Bladder microvascular endothelial cell (primary cell): ENCODE data around the gene TMEM208. TPM values are rescaled to one million over a fixed set of nuclear protein-coding genes. Genes with fewer than 3 reads are reported as not detected.

Source experiments
- total RNA-seq: library from RNA; depleted of rRNA; stranded (reverse); fragments of >200 nt; gene quantifications from 2 replicates; pipeline ENCODE4 v1.2.3, GENCODE V29; 2014

The TMEM208 gene
- 20.3 and 21.5 TPM in 2 replicates for total RNA-seq

DNA sequence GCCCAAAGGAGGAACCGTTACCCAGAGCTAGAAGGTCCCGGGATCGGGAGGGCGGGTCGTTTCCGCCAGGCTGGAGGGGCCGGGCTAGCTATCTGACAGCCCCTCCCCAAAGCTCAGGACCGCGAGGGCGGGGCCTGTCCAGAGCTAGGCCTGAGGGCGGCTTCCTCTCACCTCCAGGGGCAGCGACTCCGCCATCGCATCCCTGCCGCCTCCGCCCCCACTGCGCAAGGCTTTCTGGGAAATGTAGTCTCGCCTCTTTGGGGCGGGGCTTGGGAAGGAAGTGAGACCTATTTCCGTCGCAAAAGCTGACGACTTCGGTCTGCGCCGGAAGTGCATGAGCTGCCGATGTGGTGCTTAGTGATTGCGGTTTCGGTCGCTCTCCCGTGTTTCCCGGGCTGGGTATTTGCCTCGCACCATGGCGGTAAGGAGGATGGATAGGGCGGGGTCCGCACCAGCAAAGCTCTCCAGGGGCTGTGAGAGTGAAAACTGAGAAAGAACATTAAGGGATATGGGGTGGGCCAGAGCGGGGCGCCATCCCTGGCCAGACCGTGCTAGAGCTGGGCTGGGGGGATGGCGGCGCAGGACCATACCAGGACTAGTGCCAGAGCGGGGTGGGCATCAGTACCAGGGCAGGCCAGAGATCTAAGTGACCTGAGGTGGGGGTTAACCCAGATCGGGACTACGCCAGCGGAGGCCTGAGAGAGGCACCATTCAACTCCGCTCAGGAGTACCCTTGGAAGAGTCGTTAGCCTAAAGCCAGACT lies at the start of gene TMEM208:
TSS of gene TMEM208 (plus strand) at position 327 of the 763 bp plus-strand sequence. CDS start at position 416, 89 bp downstream.

DNA sequence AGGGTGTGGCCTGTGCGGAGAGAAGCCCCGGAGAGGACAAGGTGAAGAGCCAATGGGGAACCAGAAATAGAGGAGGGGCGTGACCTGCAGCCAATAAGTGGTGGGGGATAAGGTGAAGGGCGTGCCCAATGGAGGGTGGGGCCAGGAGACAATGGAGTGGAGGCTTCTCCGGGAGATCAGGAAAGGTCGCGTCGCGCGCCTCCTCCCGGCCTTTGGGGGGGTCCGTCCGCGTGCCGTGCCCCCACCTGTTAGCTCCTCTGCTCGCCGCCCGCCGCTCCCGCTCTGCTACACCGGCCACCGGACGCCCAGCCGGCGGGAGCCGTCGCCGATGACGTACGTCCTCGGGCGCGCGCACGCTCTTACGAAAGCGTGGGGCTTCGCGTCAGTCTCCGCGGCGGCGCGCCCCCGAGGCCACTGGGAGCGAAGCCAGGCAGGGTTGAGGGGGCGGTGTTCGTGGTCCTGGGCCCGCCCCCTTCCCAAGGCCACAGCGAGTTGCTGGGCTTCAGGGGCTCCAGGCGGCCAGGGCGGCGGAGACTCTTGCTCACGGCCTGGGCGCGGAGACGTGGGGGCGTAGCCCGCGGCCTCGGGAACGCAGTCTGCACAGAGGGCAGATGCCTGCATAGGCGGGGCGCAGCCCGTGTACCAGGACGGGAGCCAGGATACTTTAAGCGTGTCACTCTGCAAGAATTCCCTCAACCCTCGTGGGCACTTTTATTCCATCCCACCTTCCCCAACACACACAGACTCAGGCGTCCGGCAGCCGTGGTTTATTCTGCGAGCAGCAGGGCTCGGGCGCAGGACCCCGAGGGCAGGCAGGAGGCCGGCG lies 43.1 kb upstream of the TMEM208 start, which contains the start of gene MATCAP1:
TSS of gene MATCAP1 (minus strand) at position 337 of the 826 bp plus-strand sequence. CDS start 3,353 bp downstream, outside the sequence.

DNA sequence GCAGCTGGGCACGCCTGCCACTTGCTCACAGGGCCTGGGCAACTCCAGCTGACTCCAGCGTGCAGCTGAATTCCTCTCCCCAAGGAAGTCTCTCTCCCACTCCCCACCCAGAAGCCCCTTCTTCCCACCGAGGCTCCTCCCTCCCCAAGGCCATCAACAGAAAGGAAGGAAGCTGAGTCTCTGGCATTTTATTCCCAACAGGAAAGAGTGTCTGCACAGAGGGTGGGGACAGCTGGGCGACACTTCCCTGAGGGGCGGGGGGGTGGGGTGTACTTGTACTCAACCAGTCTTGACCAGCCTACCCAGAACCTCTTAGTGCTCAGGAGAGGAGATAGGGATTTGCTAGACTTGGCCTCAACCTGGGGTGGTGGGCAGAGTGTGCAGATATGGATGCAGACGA lies 36.9 kb upstream of the TMEM208 start, which contains the start of gene EXOC3L1:
TSS of gene EXOC3L1 (minus strand) at position 96 of the 400 bp plus-strand sequence. CDS start 460 bp downstream, outside the sequence.

DNA sequence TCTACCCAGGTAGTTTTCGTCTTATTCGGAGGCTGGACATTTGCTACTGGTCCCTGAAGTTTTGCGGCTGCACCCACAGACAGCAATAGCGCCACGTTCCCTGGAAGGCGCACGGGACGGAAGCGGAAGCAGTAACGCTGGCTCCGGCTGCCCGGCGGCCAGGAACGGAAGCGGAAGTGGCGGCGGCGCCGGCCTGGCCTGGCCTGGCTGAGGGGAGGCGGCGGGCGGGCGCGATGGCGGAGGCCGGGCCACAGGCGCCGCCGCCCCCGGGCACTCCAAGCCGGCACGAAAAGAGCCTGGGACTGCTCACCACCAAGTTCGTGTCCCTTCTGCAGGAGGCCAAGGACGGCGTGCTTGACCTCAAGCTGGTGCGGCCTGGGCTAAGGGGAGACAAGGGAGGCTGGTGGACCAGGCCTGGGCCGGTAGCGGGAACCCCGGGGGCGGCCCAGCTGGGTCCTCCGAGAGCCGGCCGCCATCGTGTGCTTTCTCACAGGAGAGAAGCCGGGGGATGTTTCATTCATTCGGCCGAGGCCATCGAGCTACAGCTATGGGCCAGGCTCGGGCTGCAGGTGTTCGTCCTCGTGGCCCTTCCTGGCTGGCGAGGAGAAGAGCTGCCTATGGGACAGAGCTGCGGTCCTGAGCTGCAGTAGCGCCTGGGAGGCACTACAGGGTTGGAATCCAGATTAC lies 34.8 kb upstream of the TMEM208 start, which contains the start of gene E2F4:
TSS of gene E2F4 (plus strand) at position 161 of the 687 bp plus-strand sequence. CDS start at position 234, 73 bp downstream.

DNA sequence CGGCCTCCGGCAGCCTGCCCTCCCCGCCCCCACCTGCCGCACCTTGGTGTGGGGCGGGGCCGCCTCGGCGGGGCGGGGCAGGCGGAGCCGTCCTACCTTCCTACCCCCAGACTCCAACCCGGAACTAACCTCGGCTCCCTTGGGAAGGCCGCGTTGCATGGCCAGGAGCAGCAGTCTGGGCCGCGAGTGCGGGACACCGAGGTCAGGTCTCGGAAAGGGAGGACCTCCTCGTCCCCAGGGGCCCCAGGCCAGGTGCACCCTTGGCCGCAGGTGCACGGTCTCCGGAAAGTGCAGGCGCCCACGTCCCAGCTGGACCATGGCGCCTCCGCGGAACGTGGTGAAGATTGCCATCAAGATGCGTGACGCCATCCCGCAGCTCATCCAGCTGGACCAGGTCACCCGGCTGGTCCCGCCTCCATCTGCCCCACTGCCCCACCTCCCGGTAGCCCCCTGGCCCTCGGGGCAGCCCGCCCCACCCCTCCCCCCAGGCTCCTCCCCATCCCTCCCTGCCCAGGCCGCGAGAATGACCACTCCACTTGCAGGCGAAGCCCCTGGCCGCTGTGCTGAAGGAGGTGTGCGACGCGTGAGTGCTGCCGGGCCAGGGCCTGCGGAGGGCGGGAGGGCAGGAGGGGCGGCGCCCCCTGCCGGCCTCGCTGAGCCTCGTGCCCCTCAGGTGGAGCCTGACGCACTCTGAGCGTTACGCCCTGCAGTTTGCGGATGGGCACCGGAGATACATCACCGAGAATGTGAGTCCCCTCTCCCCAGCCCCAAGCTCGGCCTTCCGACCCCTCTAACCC lies 27.7 kb upstream of the TMEM208 start, which contains the start of gene ELMO3:
TSS of gene ELMO3 (plus strand) at position 121 of the 797 bp plus-strand sequence. CDS start at position 317, 196 bp downstream.

DNA sequence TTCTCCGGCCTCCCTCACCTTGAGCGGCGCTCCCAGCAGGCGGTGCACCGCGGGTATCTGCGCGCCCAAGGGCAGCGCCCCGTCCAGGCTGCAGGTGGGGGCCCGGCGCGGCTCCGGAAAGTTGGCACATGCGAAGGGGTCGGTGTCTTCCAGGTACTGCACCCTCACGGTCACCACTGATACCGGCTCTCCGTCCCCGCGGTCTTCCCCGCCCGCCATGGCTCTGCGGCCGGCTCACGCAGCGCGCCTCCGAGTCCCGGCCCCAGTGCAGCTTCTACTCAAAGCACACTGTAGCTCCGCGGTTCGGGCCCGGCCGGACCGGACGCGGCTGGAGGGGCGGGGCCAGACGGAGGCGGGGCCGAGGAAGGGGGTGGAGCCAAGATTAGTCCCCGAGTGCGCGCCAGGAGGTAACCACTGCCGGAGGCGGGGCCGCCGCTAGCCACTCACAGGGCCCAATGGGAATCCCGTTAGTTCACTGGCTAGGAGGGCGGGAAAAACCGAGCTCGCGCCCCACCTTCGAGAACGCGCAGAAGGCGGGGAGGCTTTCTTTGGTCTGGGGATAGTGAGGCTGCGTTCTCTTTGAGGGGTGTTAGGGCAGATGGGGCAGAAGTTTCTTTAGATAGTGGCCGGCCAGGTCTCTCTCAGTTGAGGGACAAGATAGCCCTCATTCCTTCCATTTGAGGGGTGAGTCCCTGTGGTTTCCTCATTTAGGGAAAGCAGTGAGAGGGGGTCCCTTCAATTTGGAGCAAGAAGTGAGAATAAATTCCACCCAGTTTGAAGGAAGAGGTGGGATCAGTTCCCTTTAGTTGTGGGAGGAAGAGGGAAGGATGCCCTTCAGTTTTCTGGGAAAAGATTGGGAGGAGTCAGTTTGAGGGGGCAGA lies 20.5 kb downstream of the TMEM208 start, which contains the start of gene FHOD1:
TSS of gene FHOD1 (minus strand) at position 290 of the 881 bp plus-strand sequence. CDS start at position 219, 71 bp downstream.

DNA sequence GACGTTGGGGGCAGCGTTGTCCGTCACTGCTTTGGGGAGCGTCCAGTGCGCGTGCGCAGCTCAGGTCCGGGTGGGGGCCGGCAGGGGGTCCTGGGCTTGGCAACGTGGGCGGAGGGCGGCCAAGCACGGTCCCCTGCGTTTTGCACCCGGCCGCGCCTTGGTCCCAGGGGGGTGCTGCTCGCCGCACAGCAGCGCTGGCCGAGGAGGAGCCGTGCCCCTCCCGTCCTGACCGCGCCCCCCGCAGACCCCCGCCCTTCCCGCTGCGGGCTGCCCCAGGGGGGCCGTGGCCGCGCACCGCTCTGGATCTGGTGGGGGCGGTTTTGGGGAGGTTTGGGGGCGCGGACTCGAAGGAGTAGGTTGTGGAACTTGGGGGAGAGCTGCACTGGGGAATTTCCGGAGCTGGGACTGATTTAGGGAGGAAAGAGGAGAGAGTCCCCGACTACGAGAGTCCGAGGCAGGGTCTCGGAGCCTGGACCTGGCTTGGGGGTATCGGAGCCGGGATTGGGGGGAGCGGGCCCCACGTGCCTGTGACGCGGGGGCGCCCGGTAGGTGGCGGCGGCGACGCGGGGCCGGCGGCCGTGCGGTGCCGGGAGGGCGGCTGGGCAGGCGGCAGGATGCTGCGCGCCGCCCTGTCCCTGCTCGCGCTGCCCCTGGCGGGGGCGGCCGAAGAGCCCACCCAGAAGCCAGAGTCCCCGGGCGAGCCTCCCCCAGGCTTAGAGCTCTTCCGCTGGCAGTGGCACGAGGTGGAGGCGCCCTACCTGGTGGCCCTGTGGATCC lies 21.7 kb downstream of the TMEM208 start, which contains the start of gene SLC9A5:
TSS of gene SLC9A5 (plus strand) at position 579 of the 777 bp plus-strand sequence. CDS start at position 615, 36 bp downstream.

Other genes starting within 250 kb of the TMEM208 start
- gene CES4A, start 238.5 kb upstream of the TMEM208 start, total RNA-seq = 0.49 and 1.7 TPM in 2 replicates
- gene CBFB, start 198.0 kb upstream of the TMEM208 start, total RNA-seq = 70.4 and 113 TPM in 2 replicates
- 7.9 and 22.1 TPM in 2 replicates for gene PHAF1, start 117.2 kb upstream of the TMEM208 start, total RNA-seq
- 1.3 and 4.0 TPM in 2 replicates for gene B3GNT9, start 76.1 kb upstream of the TMEM208 start, total RNA-seq
- 12.3 and 15.6 TPM in 2 replicates for gene TRADD, start 67.2 kb upstream of the TMEM208 start, total RNA-seq
- gene FBXL8, start 67.2 kb upstream of the TMEM208 start, total RNA-seq = 4.6 and 5.0 TPM in 2 replicates
- 1.9 and 4.0 TPM in 2 replicates for gene HSF4, start 62.4 kb upstream of the TMEM208 start, total RNA-seq
- 6.8 and 13.5 TPM in 2 replicates for gene NOL3, start 56.6 kb upstream of the TMEM208 start, total RNA-seq
- gene MATCAP1, start 43.2 kb upstream of the TMEM208 start, total RNA-seq = 7.8 and 18.3 TPM in 2 replicates
- 12.8 and 28.3 TPM in 2 replicates for gene EXOC3L1, start 37.0 kb upstream of the TMEM208 start, total RNA-seq
- 45.2 and 81.6 TPM in 2 replicates for gene E2F4, start 35.0 kb upstream of the TMEM208 start, total RNA-seq
- gene ELMO3, start 28.0 kb upstream of the TMEM208 start, total RNA-seq = 1.3 and 1.4 TPM in 2 replicates
- gene FHOD1, start 20.4 kb downstream of the TMEM208 start, total RNA-seq = 17.5 and 26.0 TPM in 2 replicates
- gene SLC9A5, start 21.8 kb downstream of the TMEM208 start, total RNA-seq = 0.32 and 0.82 TPM in 2 replicates
- 7.0 and 11.4 TPM in 2 replicates for gene PLEKHG4, start 52.4 kb downstream of the TMEM208 start, total RNA-seq
- 0.16 TPM in 1 of 2 replicates, not detected in the other for gene KCTD19, start 99.6 kb downstream of the TMEM208 start, total RNA-seq
- under 0.01 and 0.38 TPM in 2 replicates for gene LRRC36, start 99.7 kb downstream of the TMEM208 start, total RNA-seq
- 0.13 TPM in 1 of 2 replicates, not detected in the other for gene TPPP3, start 166.4 kb downstream of the TMEM208 start, total RNA-seq
- 2.8 and 5.6 TPM in 2 replicates for gene ZDHHC1, start 189.3 kb downstream of the TMEM208 start, total RNA-seq
- 0.16 and 0.38 TPM in 2 replicates for gene HSD11B2, start 204.0 kb downstream of the TMEM208 start, total RNA-seq